Sigmoid colon (tissue), 7 donors: ENCODE measurements around the gene FMNL2. TPM values are rescaled to one million over a fixed set of nuclear protein-coding genes. Genes with fewer than 3 reads are reported as not detected.
A peak's percentile ranks its signal among the peaks of the same experiment; 100 is the strongest.

Experiments
- DNase-seq: peaks from one replicate; pipeline ENCODE4 v3.0.0-alpha.2; 2019
- H3K27ac ChIP-seq, 4 donors: fragments of 200-600 bp; sonication (generic); one replicate each; pipeline ENCODE4 v1.5.1; 2016 to 2019; ENCODE audit warnings: mild to moderate bottlenecking in 1 of 4
- H3K27me3 ChIP-seq, 3 donors: fragments of 200-600 bp; sonication (generic); one replicate each; pipeline ENCODE4 v1.5.1; 2019; ENCODE audit warnings: mild to moderate bottlenecking in 1 of 3
- H3K36me3 ChIP-seq, 4 donors: fragments of 200-600 bp; sonication (generic); one replicate each; pipeline ENCODE4 v1.5.1; 2016 to 2019
- H3K4me1 ChIP-seq, 4 donors: fragments of 200-600 bp; sonication (generic); one replicate each; pipeline ENCODE4 v1.5.1; 2017 to 2019
- H3K4me3 ChIP-seq, 4 donors: fragments of 200-600 bp; sonication (generic); one replicate each; pipeline ENCODE4 v1.5.1; 2017 to 2019; ENCODE audit warnings: mild to moderate bottlenecking in 2 of 4, moderate library complexity in 1 of 4
- H3K9me3 ChIP-seq, 4 donors: fragments of 200-600 bp in 3 of 4; sonication (generic) in 3 of 4; one replicate each; pipeline versions ENCODE4 v1.5.1 to v1.6.1; 2013 to 2019
- CTCF ChIP-seq, 4 experiments: fragments of 450-650 bp in 3 of 4; fragments of 200-600 bp in 1 of 4; IDR thresholded peaks; one replicate each; pipeline ENCODE4 v1.5.1; 2016 to 2019; ENCODE audit warnings: antibody characterized with exemption in 4 of 4, mild to moderate bottlenecking in 3 of 4, moderate library complexity in 2 of 4
- EP300 ChIP-seq, 4 donors: sonication (generic); formaldehyde crosslinking; IDR thresholded peaks; one replicate each; pipeline ENCODE4 v1.6.1; 2017; ENCODE audit warnings: antibody characterized with exemption in 4 of 4
- POLR2A ChIP-seq, 2 donors: fragments of 450-650 bp; IDR thresholded peaks; one replicate each; pipeline ENCODE4 v1.6.1; 2016; ENCODE audit warnings: antibody characterized with exemption in 2 of 2, mild to moderate bottlenecking in 2 of 2, moderate library complexity in 2 of 2
- POLR2AphosphoS5 ChIP-seq, 4 donors: sonication (generic); formaldehyde crosslinking; IDR thresholded peaks; one replicate each; pipeline ENCODE4 v1.6.1; 2017; ENCODE audit warnings: antibody characterized with exemption in 4 of 4
- whole genome bisulfite sequencing, 2 donors: extraction: QIAGEN DNeasy Blood & Tissue Kit; methylation state at CpG; one replicate each; pipeline ENCODE4 v1.1.7; 2013; 5-methylcytosine and 5-hydroxymethylcytosine counted together
- intact Hi-C: fragments of 100-400 bp; cut with DNase I; formaldehyde crosslinking; loops from one replicate; pipeline ENCODE4 v1.15.1; 2023
- polyA plus RNA-seq, 3 donors: library from polyadenylated mRNA; stranded (reverse); fragments of 200-250 nt; gene quantifications; one replicate each; pipeline ENCODE4 v1.2.3, GENCODE V29; 2013
- total RNA-seq, 4 donors: library from RNA; depleted of rRNA; stranded (reverse); fragments of >200 nt; gene quantifications; one replicate each; pipeline ENCODE4 v1.1.0, GENCODE V29; 2016
- donor health status: healthy with polysubstance abuse.
- donor health status: Bipolar disorder and iron deficiency.
- donor health status: healthy.

FMNL2 gene
- total and polyA plus RNA-seq, 7 donors = 9.4 to 30.5 (median 17.8) TPM

- intact Hi-C loops = no loop called here
- Histone ChIP-seq H3K4me1 (peaks cover 0 to 8% (median 4%) of the 10 kb centered on the region in 4 donors), H3K4me3 (no peak overlapping the region), H3K9me3 (no peaks in the 10 kb centered on the region), H3K36me3 (no peaks in the 10 kb centered on the region), H3K27me3 (no peaks in the 10 kb centered on the region), H3K27ac (no peak overlapping the region)
- WGBS, 2 donors = 90% methylated on average over 2 of the region's 2 CpGs
- TF ChIP-seq POLR2AphosphoS5 (IDR thresholded peaks at IDR 0.05) (no peak), EP300 (IDR thresholded peaks at IDR 0.05) (no peak), POLR2A (IDR thresholded peaks at IDR 0.05) (no peak), CTCF (IDR thresholded peaks at IDR 0.05) (no peak)
- DNase-seq = no peak
Measured at GRCh38 chr2:152511981-152512380, 177.0 kb downstream of the FMNL2 start.

GRCh38 chr2:152513029-152513428 is 178.1 kb downstream of the FMNL2 start:
- Histone ChIP-seq H3K27me3 (no peaks in the 10 kb centered on the region), H3K4me3 (no peak overlapping the region), H3K9me3 (no peaks in the 10 kb centered on the region), H3K36me3 (no peaks in the 10 kb centered on the region), H3K27ac (no peak overlapping the region), H3K4me1 (peaks cover 0 to 8% (median 4%) of the 10 kb centered on the region in 4 donors)
- no peak for TF ChIP-seq POLR2A (IDR thresholded peaks at IDR 0.05)
- no peak for TF ChIP-seq CTCF (IDR thresholded peaks at IDR 0.05)
- no peak for TF ChIP-seq POLR2AphosphoS5 (IDR thresholded peaks at IDR 0.05)
- no peak for TF ChIP-seq EP300 (IDR thresholded peaks at IDR 0.05)
- no peak for DNase-seq
- intact Hi-C loops = no loop called here
- 93 to 94% methylated on average over 4 of the region's 4 CpGs for whole genome bisulfite sequencing, 2 donors

DNA sequence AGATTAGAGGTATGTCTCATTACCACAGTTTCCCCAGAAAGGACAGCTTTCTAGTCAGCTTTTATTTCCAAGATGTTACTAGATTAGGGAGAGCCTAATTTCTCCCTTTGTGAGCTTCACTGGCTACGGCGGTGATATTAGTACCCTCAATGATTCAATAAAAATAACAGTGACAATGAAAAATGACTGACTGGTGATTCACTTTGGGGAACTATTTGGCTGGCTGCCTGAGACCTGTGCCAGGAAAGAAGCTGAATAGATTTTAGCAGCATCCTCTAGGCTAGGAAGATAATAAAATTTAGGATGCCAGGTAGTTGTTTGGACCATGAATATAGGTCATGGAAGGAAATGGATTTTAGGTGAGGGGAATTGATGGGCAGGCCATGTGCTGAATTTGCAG is 178.7 kb downstream of the FMNL2 start:
- intact Hi-C loops = no loop called here
- peaks cover 0 to 12% (median 7%) of the 10 kb centered on the region in 4 donors for H3K4me1 ChIP-seq
- H3K27me3 ChIP-seq = no peaks in the 10 kb centered on the region
- H3K36me3 ChIP-seq = no peaks in the 10 kb centered on the region
- H3K9me3 ChIP-seq = no peaks in the 10 kb centered on the region
- TF ChIP-seq POLR2AphosphoS5 (IDR thresholded peaks at IDR 0.05) = no peak
- TF ChIP-seq EP300 (IDR thresholded peaks at IDR 0.05) = no peak
- no peak overlapping the region for H3K4me3 ChIP-seq
- no peak overlapping the region for H3K27ac ChIP-seq
- no peak for DNase-seq
- WGBS, 2 donors = 74 to 81% methylated on average over 2 of the region's 2 CpGs

DNA sequence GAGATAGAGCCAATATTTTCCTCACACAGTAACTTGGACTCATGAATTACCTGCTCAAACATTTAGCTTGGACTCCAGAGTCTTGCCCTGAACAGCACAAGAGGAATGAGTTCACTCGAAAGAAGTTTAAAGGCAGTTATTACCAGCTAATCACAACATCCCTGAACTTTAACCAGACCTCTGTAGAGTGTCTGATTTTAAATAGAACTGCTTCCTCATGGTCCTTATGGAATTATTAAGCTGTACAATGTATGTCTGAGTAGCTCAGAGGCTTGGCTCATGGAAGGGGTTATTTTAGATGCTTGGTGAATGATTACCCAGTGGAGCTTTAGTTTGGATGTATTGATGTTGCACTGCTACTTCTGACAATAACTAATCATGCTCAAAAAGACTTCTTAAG is 183.1 kb downstream of the FMNL2 start:
- Histone ChIP-seq H3K4me3 (no peak overlapping the region), H3K9me3 (no peaks in the 10 kb centered on the region), H3K27me3 (no peaks in the 10 kb centered on the region), H3K36me3 (no peaks in the 10 kb centered on the region), H3K4me1 (peaks cover 0 to 17% (median 8%) of the 10 kb centered on the region in 4 donors), H3K27ac (no peak overlapping the region)
- TF ChIP-seq POLR2AphosphoS5 (IDR thresholded peaks at IDR 0.05) = no peak
- TF ChIP-seq EP300 (IDR thresholded peaks at IDR 0.05) = no peak
- TF ChIP-seq POLR2A (IDR thresholded peaks at IDR 0.05) = no peak
- TF ChIP-seq CTCF (IDR thresholded peaks at IDR 0.05) = no peak
- intact Hi-C loops = no loop called here
- WGBS, 2 donors = 12 to 78% methylated on average over 1 of the region's 1 CpG
- DNase-seq = no peak

DNA sequence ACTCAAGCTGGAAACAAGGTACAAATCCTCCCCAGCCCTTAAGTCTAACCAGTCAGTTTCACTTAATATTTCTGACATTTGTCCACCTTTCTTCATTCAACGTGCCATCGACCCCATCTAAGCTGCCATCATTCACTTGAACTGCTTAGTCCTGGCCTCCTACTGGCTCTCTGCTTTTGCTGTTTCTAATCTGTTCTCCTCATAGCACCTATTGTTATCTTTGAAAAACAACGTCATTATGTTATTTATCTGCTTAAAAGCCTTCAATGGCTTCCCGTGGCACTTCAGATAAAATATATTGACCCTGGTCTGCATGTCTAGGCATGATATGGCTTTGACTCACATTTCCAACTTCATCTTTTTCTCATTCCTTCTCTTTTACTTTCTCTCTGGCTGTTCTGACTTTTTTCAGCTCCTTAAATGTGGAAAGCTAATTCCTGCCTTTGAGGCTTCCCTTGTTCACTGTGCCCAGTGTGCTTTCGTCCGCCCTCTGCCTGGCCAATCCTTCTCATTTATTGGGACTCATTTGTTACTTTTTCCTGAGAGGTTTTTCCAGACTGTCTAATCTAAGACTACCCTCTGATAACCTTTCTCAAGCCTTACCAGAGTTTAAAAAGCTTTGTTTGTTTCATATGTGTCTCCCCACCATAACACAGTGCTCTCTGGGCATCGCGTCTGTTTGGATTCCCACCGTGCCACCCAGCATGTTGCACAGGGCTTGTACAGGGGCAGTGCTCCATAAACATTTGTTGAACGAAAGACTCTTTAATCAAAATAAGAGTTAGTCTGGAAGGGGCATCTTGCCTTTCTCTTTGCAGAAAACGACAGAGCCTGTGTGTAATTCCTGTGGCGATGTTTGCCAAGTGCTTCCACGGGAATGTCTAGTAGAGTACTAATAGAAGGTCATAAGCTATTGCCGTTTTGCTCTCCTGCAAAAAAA is 183.9 kb downstream of the FMNL2 start:
- TF ChIP-seq POLR2AphosphoS5 (IDR thresholded peaks at IDR 0.05) (no peak), CTCF (IDR thresholded peaks at IDR 0.05) (no peak), POLR2A (IDR thresholded peaks at IDR 0.05) (no peak), EP300 (IDR thresholded peaks at IDR 0.05) (no peak)
- intact Hi-C loops = no loop called here
- DNase-seq = no peak

More for the DNA sequence above, 183.9 kb downstream of the FMNL2 start:
- no peaks in the 10 kb centered on the region for H3K36me3 ChIP-seq
- peaks cover 0 to 11% (median 5%) of the 10 kb centered on the region in 4 donors for H3K4me1 ChIP-seq
- no peak overlapping the region for H3K27ac ChIP-seq
- no peaks in the 10 kb centered on the region for H3K27me3 ChIP-seq
- no peaks in the 10 kb centered on the region for H3K9me3 ChIP-seq
- peak overlapping the region in 2 of 4 donors; percentile 9 to 20 for H3K4me3 ChIP-seq
- 79% methylated on average over 14 of the region's 14 CpGs for WGBS, 2 donors
